Measurements from ENCODE around the gene TTC32.
"Not testable (repeated sequence)": the region's sequence is repeated elsewhere in the genome, so short reads cannot be mapped to it uniquely, and the experiment has no call there.

- TF ChIP-seq CTCF (IDR thresholded peaks at IDR 0.05; ENCODE audit: low read length); EZH2 (IDR thresholded peaks at IDR 0.05; ENCODE audit: borderline replicate concordance, low read length): not testable (repeated sequence)
Measured at GRCh38 chr2:19891971-19892370, 9.8 kb downstream of the TTC32 start.

All from OCI-LY1 (cell line).